SU-DHL-6 (cell line): ENCODE results near the gene NDUFS2.

Experiments used
- H2AFZ ChIP-seq: fragments of 200-600 bp; sonication (generic); 2 replicates; pipeline ENCODE4 v1.6.1; 2014; ENCODE audit warnings: low read depth, mild to moderate bottlenecking, moderate library complexity, mixed read lengths, antibody characterized with exemption, low read length; ENCODE audit not compliant: severe bottlenecking
- H3F3A ChIP-seq: fragments of 200-600 bp; shearing (Covaris generic); 2 replicates; pipeline ENCODE4 v1.6.0; 2016; ENCODE audit warnings: antibody characterized with exemption, mild to moderate bottlenecking; ENCODE audit not compliant: insufficient read depth
- H3K27ac ChIP-seq: fragments of 200-600 bp; sonication (generic); 2 replicates; pipeline ENCODE4 v1.5.1; 2016; ENCODE audit warnings: low read depth, mild to moderate bottlenecking, low read length, moderate library complexity, mixed read lengths
- H3K27me3 ChIP-seq: fragments of 200-600 bp; sonication (generic), shearing (Covaris generic); 2 replicates; pipeline ENCODE4 v1.6.0; 2014; ENCODE audit warnings: mild to moderate bottlenecking, low read length
- H3K36me3 ChIP-seq: fragments of 200-600 bp; sonication (generic); 2 replicates; pipeline ENCODE4 v1.6.1; 2014; ENCODE audit warnings: mild to moderate bottlenecking, low read length, mixed read lengths
- H3K4me2 ChIP-seq: fragments of 300-600, 200-600 bp; shearing (Covaris generic), sonication (generic); 2 replicates; pipeline ENCODE4 v1.6.0; 2014; ENCODE audit warnings: low read length, low read depth, mild to moderate bottlenecking; ENCODE audit not compliant: poor library complexity, severe bottlenecking
- H3K4me3 ChIP-seq: fragments of 200-600 bp; sonication (generic); 2 replicates; pipeline ENCODE4 v1.5.1; 2014; ENCODE audit warnings: antibody characterized with exemption, low read length, mild to moderate bottlenecking, mixed read lengths; ENCODE audit not compliant: insufficient read depth, poor library complexity, severe bottlenecking
- H3K79me2 ChIP-seq: fragments of 200-600 bp; sonication (generic); 2 replicates; pipeline ENCODE4 v1.6.1; 2014; ENCODE audit warnings: mild to moderate bottlenecking, low read length, moderate library complexity; ENCODE audit not compliant: insufficient read depth
- H3K9ac ChIP-seq: fragments of 200-600 bp; sonication (generic); 2 replicates; pipeline ENCODE4 v1.7.0; 2014; ENCODE audit warnings: mild to moderate bottlenecking, low read length
- H3K9me2 ChIP-seq: fragments of 200-600 bp; sonication (generic); replicated peaks from 2 replicates; pipeline ENCODE4 v1.6.1; 2014; ENCODE audit warnings: low read length; ENCODE audit not compliant: insufficient read depth
- H3K9me3 ChIP-seq: fragments of 200-600 bp; sonication (generic); 2 replicates; pipeline ENCODE4 v1.6.1; 2014; ENCODE audit warnings: low read length, mixed read lengths; ENCODE audit not compliant: insufficient read depth
- H4K20me1 ChIP-seq: fragments of 200-600 bp; sonication (generic); 2 replicates; pipeline ENCODE4 v1.6.1; 2014; ENCODE audit warnings: low read depth, mild to moderate bottlenecking, antibody characterized with exemption, low read length, moderate library complexity, mixed read lengths
- CTCF ChIP-seq: fragments of 200-600 bp; sonication (generic); IDR thresholded peaks from one replicate; pipeline ENCODE4 v1.5.1; 2017; ENCODE audit warnings: antibody characterized with exemption, mild to moderate bottlenecking, low read length, moderate library complexity; ENCODE audit not compliant: insufficient read depth, poor library complexity, severe bottlenecking
- EZH2phosphoT487 ChIP-seq: fragments of 200-600 bp; sonication (generic), shearing (Covaris generic); conservative IDR thresholded peaks from 2 replicates; pipeline ENCODE4 v1.6.1; 2018; ENCODE audit warnings: mild to moderate bottlenecking, antibody characterized with exemption, low read length, moderate library complexity, mixed read lengths

The NDUFS2 gene

DNA sequence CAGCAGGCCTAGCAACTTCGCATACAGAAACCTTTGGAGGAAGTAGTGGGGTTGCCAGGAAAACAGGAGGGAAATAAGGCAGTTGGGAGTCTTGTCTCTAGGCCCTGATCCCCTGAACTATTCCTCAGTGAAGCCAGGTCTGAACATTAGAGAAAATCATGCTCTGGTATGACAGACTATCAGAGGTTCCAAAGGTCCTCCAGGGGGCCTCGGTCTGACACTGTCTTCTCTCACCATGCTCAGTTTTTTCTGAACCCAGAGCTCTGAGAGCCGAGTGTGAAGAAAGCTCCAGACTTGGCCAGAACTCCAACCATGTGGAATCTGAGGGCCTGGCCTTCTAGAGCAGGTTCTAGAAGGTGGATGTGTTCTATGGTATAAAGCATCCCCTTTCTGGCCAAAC lies 27.7 kb downstream of the NDUFS2 start:
- H3K36me3 ChIP-seq: no peaks in the 10 kb centered on the region
- no peaks in the 10 kb centered on the region for H3K9me2 ChIP-seq
- H3F3A ChIP-seq: no peaks in the 10 kb centered on the region
- no peak overlapping the region for H3K4me3 ChIP-seq
- H4K20me1 ChIP-seq: no peaks in the 10 kb centered on the region
- H3K79me2 ChIP-seq: no peaks in the 10 kb centered on the region
- H3K27me3 ChIP-seq: no peaks in the 10 kb centered on the region
- no peak overlapping the region for H3K4me2 ChIP-seq
- no peak overlapping the region for H3K27ac ChIP-seq
- no peak overlapping the region for H3K9ac ChIP-seq
- no peaks in the 10 kb centered on the region for H3K9me3 ChIP-seq
- TF ChIP-seq EZH2phosphoT487 (no peak), CTCF (no peak)
- no peak overlapping the region for H2AFZ ChIP-seq

DNA sequence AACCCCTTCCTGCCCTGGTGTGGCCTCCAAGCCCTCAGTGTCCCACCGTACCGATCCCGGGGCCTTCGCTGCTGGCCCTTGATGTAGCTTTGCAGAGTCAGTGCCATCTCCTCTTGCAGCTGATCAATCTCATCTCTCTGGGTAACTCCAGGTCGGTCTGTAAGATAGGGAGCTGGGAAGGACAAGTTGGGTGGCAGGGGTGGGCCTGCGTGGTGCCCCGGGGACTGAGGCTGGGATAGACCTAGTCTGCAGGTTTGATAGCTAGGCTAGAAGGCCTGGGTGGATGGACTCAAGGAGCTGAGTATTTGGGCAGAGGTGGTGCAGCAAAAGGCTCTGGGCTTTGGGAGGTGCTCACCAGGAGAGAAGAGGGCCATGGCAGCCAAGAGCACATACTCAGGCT lies 28.6 kb downstream of the NDUFS2 start:
- Histone ChIP-seq H3K4me3 (no peak overlapping the region), H3K27ac (no peak overlapping the region)
- no peak for TF ChIP-seq EZH2phosphoT487
- no peak for TF ChIP-seq CTCF

DNA sequence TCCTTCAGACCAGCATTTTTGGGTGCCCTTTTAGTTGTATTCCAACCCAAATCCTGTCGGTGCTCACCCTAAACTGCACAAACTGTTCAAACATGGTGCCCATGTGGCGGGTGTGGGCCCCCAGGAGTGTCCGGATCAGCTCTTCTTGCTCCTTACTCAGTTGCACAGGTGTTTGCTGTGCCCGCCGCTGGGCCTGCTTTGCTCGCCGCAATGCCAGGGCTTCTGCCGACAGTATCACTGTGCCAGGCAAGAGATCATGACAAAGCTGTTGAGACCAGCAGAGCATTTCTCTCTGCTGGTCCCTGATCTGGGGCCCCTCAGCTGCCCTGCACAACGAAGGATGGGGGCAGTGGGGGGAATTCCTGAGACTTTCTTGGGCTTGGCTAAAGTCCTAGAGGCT lies 30.9 kb downstream of the NDUFS2 start:
- Histone ChIP-seq H2AFZ (no peak overlapping the region), H3K36me3 (no peaks in the 10 kb centered on the region)
- TF ChIP-seq CTCF (no peak), EZH2phosphoT487 (no peak)

More for the DNA sequence above, 28.6 kb downstream of the NDUFS2 start:
- Histone ChIP-seq H3K27me3 (no peaks in the 10 kb centered on the region), H3K9me2 (no peaks in the 10 kb centered on the region), H3F3A (no peaks in the 10 kb centered on the region), H2AFZ (no peak overlapping the region), H3K79me2 (no peaks in the 10 kb centered on the region), H4K20me1 (no peaks in the 10 kb centered on the region), H3K9ac (no peak overlapping the region), H3K36me3 (no peaks in the 10 kb centered on the region), H3K9me3 (no peaks in the 10 kb centered on the region), H3K4me2 (no peak overlapping the region)

More for the DNA sequence above, 30.9 kb downstream of the NDUFS2 start:
- H3K9me2 ChIP-seq: no peaks in the 10 kb centered on the region
- H3K9ac ChIP-seq: no peak overlapping the region
- no peaks in the 10 kb centered on the region for H3K79me2 ChIP-seq
- no peak overlapping the region for H3K4me3 ChIP-seq
- H4K20me1 ChIP-seq: no peaks in the 10 kb centered on the region
- H3K9me3 ChIP-seq: no peaks in the 10 kb centered on the region
- no peak overlapping the region for H3K4me2 ChIP-seq
- H3K27me3 ChIP-seq: no peaks in the 10 kb centered on the region
- no peak overlapping the region for H3K27ac ChIP-seq
- H3F3A ChIP-seq: no peaks in the 10 kb centered on the region
